Esophagus squamous epithelium (tissue), 4 donors: Measurements from ENCODE around the gene VILL.

Experiments used
- POLR2A ChIP-seq, 4 donors: fragments of 450-650 bp; IDR thresholded peaks; one replicate each; pipeline ENCODE4 v1.6.1; 2017; ENCODE audit warnings: antibody characterized with exemption in 4 of 4, mild to moderate bottlenecking in 4 of 4, moderate library complexity in 3 of 4
- TF ChIP-seq, protein P1 (sequence below), 6 experiments: fragments of 450-650 bp in 4 of 6; fragments of 200-600 bp in 2 of 6; sonication (generic) in 2 of 6; IDR thresholded peaks; one replicate each; pipeline ENCODE4 v1.5.1; 2016 to 2019; ENCODE audit warnings: antibody characterized with exemption in 6 of 6, mild to moderate bottlenecking in 4 of 6, moderate library complexity in 4 of 6

- TF ChIP-seq, protein P1, sequence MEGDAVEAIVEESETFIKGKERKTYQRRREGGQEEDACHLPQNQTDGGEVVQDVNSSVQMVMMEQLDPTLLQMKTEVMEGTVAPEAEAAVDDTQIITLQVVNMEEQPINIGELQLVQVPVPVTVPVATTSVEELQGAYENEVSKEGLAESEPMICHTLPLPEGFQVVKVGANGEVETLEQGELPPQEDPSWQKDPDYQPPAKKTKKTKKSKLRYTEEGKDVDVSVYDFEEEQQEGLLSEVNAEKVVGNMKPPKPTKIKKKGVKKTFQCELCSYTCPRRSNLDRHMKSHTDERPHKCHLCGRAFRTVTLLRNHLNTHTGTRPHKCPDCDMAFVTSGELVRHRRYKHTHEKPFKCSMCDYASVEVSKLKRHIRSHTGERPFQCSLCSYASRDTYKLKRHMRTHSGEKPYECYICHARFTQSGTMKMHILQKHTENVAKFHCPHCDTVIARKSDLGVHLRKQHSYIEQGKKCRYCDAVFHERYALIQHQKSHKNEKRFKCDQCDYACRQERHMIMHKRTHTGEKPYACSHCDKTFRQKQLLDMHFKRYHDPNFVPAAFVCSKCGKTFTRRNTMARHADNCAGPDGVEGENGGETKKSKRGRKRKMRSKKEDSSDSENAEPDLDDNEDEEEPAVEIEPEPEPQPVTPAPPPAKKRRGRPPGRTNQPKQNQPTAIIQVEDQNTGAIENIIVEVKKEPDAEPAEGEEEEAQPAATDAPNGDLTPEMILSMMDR (IDR thresholded peaks at IDR 0.05): no peak
- TF ChIP-seq POLR2A (IDR thresholded peaks at IDR 0.05): no peak
These were observed 47.9 kb downstream of the VILL start for GRCh38 chr3:38038447-38038911.
